LNCaP clone FGC (cell line): ENCODE results near the gene LINC01488.

Source experiments
- DNase-seq: peaks from one replicate; pipeline ENCODE4 v3.0.0-alpha.2; 2011; ENCODE audit warnings: low read depth
- H3K4me3 ChIP-seq: 2 replicates; pipeline ENCODE4 v1.5.1; 2011; ENCODE audit warnings: mild to moderate bottlenecking, low read depth, low read length, control low read depth
- CTCF ChIP-seq: IDR thresholded peaks from 2 replicates; pipeline ENCODE4 v1.5.1; 2012; ENCODE audit warnings: mild to moderate bottlenecking; ENCODE audit not compliant: control insufficient read depth, insufficient read depth; ENCODE audit errors: extremely low read depth

LINC01488 gene

DNA sequence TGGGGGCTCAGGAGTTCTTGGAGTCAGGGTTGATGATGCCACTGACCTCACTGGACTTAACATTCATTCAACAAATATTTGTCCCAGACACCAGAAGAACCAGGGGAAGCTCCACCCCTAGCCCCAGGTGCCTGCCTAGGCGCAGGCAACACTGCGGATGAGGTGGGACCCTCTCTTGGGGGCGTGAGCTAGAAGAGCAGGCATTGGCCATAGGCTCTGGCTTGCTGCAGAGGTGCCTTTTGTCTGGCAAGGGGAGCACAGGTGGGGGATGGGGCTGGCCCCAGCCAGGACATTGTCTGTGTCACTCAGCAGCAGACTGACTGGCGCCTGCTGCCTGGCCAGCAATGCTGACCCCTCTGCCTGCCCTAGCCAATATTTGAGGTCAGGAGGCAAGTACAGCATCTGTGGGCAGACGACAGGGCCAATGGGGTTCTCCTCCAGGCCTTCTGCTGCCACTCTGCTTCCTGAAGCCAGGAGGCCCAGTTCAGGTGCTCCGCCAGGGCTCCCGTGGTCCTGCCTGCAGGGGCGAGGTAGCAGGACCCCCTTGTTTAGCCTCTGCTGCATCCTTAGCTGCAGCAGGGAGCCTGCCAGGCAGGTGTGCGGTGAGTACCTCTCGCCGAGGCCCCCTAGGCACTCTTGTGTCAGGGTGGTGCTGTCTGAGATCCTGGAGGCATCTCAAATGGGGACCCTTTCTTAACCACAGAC is 4.0 kb downstream of the LINC01488 start:
- DNase-seq, result no peak
- TF ChIP-seq CTCF, result no peak
- no peak overlapping the region for H3K4me3 ChIP-seq

DNA sequence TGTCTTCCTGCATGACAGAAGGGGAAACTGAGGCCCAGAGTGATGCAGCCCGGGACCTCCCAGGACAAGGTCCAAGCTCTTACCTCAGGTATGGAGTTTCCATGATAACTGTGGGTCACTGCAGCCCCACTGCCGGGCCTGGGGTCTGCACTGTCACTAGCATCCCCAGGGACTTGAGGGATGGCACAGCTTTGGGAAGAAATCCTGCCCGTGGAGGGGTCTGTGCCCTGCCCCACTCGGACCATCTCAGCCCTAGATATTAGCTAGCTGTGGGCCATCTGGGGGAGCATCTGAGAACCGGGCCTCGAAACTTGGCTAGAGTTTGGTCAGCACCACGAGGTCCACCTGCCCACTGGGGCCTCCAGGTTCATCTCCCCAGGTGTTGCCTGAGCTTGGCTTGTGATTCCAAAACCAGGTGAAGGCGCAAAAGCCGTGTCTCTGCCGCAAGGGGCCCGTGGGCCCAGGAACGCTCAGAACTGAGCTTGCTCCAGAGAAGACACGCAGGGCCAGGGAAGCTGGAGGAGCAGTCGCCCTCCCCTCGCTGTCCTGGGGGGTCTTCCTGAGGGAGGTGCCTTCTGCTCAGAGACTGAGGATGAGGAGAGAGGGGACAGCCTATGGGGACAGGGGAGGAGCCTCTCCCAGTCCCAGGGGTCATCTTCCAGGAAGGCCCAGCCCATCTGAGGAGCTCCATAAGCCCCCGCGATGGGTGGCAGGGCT is 4.8 kb downstream of the LINC01488 start:
- DNase-seq, result no peak
- no peak for TF ChIP-seq CTCF
- no peak overlapping the region for H3K4me3 ChIP-seq

DNA sequence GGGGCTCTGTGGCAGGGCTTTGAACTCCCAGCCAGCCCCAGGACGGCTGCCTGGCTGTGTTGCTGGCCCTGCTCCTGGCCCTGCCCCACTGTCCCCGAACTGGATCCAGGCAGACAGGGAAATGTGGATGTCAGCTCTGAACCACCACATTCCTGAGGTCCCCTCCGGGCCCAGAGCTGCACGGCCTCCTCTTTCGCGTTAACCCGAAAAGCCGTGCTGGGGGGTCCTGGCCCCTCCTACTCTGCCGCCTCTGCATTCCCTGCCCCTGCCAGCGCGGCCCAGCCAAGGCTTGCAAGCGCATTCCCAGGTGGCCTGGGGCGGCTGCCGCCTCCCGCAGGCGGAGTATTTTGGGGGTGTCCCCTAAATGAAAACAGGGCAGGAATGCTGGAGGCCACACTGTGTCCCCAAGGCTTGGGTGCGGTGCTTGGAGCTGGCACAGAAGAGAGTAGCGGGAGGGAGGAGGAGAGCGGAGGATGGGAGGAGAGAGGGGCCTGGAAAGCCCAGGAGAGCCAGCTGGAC is 5.4 kb downstream of the LINC01488 start:
- no peak for TF ChIP-seq CTCF
- DNase-seq, result no peak

DNA sequence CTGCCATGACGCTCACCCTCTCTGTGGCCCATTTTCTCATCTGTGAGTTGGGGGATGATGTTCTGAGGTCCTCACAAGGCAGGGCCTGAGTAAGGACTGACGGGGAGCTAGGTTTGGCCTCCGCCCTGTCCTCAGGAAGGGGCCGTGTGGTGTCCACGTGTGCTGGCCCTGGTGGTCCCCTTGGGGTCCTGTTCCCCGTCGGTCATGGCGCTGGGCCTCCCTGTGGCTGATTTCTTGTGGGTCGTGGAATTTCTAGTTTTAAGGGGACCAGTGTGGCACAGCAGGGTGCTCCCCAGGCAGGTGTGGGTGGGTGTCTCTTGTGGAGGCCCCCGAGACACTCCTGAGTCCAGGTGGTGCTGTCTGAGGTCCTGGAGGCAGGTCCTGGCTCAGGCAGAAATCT is 5.9 kb downstream of the LINC01488 start:
- no peak for DNase-seq
- no peak for TF ChIP-seq CTCF
- H3K4me3 ChIP-seq, result no peak overlapping the region

More for the DNA sequence above, 5.4 kb downstream of the LINC01488 start:
- H3K4me3 ChIP-seq, result no peak overlapping the region

DNA sequence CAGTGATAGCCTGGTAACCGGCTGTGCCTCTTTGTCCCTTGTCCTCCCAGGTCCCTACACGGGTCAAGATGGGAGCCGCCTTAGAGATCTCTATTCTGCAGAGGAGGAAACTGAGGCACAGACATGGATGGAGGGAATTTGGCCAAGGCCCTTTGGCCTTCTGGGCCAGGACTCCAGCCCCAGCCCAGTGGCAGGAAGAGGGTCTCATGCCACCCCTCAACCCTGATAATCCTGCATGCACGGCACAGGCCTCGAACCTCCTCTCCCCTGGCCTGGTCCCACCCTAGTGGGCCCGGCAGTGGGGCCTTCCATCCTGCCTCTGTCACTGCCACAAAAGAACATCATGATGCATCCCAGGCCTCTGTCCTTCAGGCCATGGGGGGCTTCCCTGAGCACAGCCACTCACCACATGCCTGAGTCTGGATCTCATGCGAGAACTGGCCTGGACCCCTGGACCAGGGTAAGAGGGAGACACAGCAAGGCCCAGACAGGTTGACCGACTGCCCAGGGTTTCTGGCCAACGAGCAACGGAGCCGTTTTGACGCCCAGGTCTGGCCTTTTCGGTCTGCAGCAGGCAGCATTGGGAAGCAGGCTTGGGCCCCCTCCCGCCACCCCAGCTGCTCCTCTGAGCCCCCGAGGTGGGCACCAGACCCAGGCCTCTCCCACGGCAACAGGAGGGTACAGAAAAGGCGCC is 6.5 kb downstream of the LINC01488 start:
- H3K4me3 ChIP-seq, result no peak overlapping the region
- DNase-seq, result no peak
- TF ChIP-seq CTCF, result no peak

DNA sequence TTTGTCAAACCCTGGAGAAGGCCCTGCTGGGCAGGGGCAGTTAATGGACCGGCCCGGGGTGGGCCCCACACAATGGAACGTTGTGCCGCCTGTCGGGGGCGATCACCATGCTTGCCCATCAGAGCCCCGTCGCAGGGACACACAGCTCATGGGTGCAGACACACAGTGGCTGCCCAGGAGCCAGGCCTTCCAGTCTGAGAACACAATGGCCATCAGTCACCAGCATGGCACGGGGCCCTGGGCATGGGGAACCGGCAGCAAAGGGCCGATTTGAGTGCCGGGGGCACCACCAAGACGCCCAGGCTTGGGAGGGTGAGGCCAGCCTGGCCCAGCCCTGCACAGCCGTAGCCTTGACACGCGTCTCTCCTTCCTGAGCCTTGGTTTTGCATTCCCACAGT is 7.1 kb downstream of the LINC01488 start:
- no peak for TF ChIP-seq CTCF
- no peak overlapping the region for H3K4me3 ChIP-seq
- no peak for DNase-seq
